Stimulated activated effector memory CD8-positive, alpha-beta T cell treated with anti-CD3 and anti-CD28 coated beads, Interleukin-12 subunit alpha, Interleukin-12 subunit beta, amount 100 ng/mL, for 72 hours (primary cell): Measurements from ENCODE around the gene BIRC6.

Experiments used
- ATAC-seq: fragments of 150-1000 bp; cut with Tn5 transposase; 2 replicates; pipeline ENCODE4 v1.10.0; 2021
- DNase-seq, 2 donors: peaks; one replicate each; pipeline ENCODE4 v3.0.0; 2021 to 2022; ENCODE audit warnings: low spot score in 2 of 2
- H3K27ac Mint-ChIP-seq: one replicate; pipeline ENCODE4 v1.8.0; 2022; ENCODE audit warnings: mild to moderate bottlenecking, mixed read lengths
- H3K36me3 Mint-ChIP-seq: one replicate; pipeline ENCODE4 v1.8.0; 2022; ENCODE audit warnings: mild to moderate bottlenecking, mixed read lengths
- H3K4me1 Mint-ChIP-seq: one replicate; pipeline ENCODE4 v1.8.0; 2022; ENCODE audit warnings: mixed read lengths
- H3K4me3 Mint-ChIP-seq: one replicate; pipeline ENCODE4 v1.8.0; 2022; ENCODE audit warnings: mild to moderate bottlenecking, mixed read lengths
- H3K9me3 Mint-ChIP-seq: one replicate; pipeline ENCODE4 v1.8.0; 2022; ENCODE audit warnings: mixed read lengths

The BIRC6 gene

DNA sequence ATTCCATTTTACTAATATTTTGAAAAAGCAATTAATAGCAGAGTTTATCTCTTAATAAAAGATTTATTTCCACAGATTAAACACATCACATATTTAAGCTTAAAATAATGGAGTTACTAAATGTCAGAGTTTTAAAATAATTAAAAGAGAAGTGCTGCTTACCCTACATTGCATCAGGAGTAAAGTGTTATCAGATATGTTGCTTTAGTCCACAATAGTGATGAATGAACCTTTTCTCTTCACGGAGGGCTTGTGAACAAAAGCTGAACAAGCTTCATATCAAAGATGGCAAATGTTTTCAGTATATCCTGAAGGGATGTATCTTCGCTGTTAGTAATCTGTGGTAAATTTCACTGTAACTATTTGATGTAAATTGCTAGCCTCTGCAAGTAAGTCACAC lies 201.7 kb downstream of the BIRC6 start:
- no peak for DNase-seq
- Mint-ChIP-seq H3K27ac (no peak overlapping the region), H3K9me3 (no peaks in the 10 kb centered on the region), H3K4me1 (no peaks in the 10 kb centered on the region), H3K4me3 (no peak overlapping the region), H3K36me3 (peaks cover 71% of the 10 kb centered on the region)
- ATAC-seq, result no peak

DNA sequence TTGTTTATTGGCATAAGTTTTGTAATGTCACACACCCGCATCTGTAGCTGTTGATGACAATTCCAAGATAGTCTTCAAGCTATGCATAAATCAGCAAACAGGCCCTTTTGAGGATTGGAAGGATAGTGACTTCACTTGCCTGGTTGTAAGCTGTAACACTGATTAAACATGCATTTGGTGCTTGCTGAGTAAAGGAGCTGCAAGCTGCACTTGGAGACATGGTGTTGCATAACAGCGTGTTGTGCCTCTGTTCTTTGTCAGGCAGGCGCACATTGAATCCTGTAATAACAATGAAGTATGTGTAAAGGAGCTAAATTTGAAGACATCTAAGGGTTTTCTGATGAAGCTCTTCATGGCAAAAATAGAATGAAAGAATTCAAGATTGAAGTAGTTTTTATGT lies 202.3 kb downstream of the BIRC6 start:
- no peaks in the 10 kb centered on the region for H3K9me3 Mint-ChIP-seq
- H3K4me1 Mint-ChIP-seq, result peaks cover 2% of the 10 kb centered on the region
- H3K27ac Mint-ChIP-seq, result no peak overlapping the region
- H3K4me3 Mint-ChIP-seq, result no peak overlapping the region
- no peak for ATAC-seq
- no peak for DNase-seq
- H3K36me3 Mint-ChIP-seq, result peaks cover 65% of the 10 kb centered on the region

DNA sequence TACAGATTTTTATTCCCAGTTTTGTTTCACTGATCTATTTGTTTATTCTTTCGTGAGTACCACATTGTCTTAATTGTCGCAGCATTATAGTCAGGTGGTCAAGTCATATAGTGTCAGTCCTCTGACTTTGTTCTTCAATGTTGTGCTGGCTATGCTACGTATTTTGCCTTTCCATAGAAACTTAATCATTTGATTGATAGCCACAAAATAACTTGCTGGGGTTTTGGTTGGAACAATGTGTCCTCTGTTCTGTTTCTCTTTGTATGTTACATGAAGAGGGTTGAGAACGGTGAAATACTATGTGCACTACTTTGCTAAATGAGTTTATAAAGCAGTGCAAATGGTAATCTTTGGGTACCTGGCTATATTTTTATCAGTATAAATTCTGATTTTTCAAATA lies 206.1 kb downstream of the BIRC6 start:
- H3K27ac Mint-ChIP-seq, result no peak overlapping the region
- peaks cover 72% of the 10 kb centered on the region for H3K36me3 Mint-ChIP-seq

DNA sequence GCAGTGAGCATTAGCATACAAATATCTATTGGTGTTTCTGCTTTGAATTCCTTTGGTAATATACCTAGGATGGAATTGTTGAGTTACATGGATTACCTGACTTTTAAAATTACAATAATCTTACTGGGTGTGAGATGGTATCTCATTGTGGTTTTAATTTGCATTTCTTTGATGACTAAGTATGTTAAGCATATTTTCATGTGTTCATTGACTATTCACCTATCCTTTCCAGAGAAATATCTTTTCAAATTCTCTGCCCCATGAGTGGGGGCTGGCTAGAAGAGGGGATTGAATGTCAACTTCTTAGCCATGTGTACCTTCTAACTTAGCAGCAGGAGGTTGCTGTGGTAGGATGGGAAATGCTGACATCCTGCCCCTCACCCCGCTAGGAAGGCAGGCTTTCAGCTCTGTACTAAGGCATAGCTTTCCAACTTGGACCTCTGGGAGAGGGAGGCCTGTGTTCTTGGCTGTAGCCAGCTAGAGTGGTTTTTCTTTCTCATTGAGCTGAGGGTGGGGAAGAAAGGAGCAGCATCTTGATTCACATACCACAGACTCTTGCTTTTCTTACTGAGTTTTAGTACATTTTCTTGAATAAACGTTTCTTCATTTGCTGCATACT lies 207.7 kb downstream of the BIRC6 start:
- no peaks in the 10 kb centered on the region for H3K9me3 Mint-ChIP-seq
- peaks cover 69% of the 10 kb centered on the region for H3K36me3 Mint-ChIP-seq
- peak; percentile 31 for ATAC-seq
- no peak for DNase-seq
- H3K4me3 Mint-ChIP-seq, result no peak overlapping the region
- no peak overlapping the region for H3K27ac Mint-ChIP-seq
- H3K4me1 Mint-ChIP-seq, result peaks cover 5% of the 10 kb centered on the region

More for the DNA sequence above, 206.1 kb downstream of the BIRC6 start:
- Mint-ChIP-seq H3K4me3 (no peak overlapping the region), H3K9me3 (no peaks in the 10 kb centered on the region), H3K4me1 (peaks cover 5% of the 10 kb centered on the region)
- no peak for DNase-seq
- no peak for ATAC-seq

DNA sequence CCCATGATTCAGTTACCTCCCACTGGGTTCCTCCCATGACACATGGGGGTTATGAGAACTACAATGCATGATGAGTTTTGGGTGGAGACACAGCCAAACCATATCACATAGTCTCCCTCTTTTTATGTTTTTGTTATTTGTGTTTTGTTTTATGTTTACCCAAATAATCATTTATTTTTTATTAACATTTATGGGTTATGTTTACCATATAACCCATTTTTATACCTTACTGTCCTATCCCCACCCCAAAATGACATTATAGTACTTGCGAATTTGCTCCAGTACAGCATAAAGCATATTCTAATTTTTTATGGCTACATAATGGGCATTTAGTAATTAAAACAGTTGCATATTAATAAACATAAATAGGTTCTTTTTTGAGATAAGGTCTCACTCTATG lies 209.1 kb downstream of the BIRC6 start:
- Mint-ChIP-seq H3K36me3 (peaks cover 57% of the 10 kb centered on the region), H3K4me3 (no peak overlapping the region), H3K4me1 (peaks cover 7% of the 10 kb centered on the region), H3K27ac (no peak overlapping the region), H3K9me3 (no peaks in the 10 kb centered on the region)
- no peak for DNase-seq
- no peak for ATAC-seq

DNA sequence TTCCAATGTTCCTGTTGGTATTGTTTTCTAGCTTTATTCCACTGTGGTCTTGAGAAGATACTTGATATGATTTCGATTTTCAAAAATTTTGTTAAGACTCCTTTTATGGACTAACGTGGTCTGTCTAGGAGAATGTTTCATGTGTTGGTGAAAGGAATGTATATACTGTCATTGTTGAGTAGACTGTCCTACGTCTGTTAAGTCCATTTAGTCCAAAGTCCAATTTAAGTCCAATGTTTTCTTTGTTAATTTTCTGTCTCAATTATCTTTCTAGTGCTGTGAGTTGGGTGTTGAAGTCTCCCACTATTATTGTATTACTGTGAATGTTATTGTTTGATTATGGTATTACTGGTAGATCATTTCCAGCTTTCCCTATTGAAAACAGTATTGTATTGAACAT lies 215.2 kb downstream of the BIRC6 start:
- H3K4me3 Mint-ChIP-seq, result no peak overlapping the region
- peaks cover 44% of the 10 kb centered on the region for H3K36me3 Mint-ChIP-seq
- no peaks in the 10 kb centered on the region for H3K9me3 Mint-ChIP-seq
- no peak overlapping the region for H3K27ac Mint-ChIP-seq
- no peak for ATAC-seq
- DNase-seq, result no peak
- H3K4me1 Mint-ChIP-seq, result peaks cover 25% of the 10 kb centered on the region

DNA sequence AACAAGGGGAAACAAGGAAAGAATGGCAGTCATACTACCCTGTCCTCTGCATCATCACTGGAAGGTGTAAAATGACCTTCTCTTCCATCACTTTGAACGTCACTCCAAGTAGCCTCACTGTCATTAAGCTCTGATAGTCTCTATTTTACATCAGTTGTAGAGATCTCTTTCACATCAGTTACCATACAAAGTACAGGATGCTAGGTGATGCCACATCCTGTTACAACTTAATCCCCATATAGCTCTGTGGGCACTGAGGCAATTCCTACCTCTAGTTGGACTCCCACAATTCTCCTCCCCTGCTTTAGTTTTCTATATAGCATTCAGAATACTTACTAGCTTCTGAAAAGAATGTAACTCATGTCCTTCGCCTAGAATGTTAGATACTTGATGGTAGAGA lies 215.9 kb downstream of the BIRC6 start:
- Mint-ChIP-seq H3K4me3 (no peak overlapping the region), H3K9me3 (no peaks in the 10 kb centered on the region), H3K4me1 (peaks cover 25% of the 10 kb centered on the region), H3K36me3 (peaks cover 44% of the 10 kb centered on the region), H3K27ac (no peak overlapping the region)
- no peak for DNase-seq
- ATAC-seq, result peak; percentile 57

DNA sequence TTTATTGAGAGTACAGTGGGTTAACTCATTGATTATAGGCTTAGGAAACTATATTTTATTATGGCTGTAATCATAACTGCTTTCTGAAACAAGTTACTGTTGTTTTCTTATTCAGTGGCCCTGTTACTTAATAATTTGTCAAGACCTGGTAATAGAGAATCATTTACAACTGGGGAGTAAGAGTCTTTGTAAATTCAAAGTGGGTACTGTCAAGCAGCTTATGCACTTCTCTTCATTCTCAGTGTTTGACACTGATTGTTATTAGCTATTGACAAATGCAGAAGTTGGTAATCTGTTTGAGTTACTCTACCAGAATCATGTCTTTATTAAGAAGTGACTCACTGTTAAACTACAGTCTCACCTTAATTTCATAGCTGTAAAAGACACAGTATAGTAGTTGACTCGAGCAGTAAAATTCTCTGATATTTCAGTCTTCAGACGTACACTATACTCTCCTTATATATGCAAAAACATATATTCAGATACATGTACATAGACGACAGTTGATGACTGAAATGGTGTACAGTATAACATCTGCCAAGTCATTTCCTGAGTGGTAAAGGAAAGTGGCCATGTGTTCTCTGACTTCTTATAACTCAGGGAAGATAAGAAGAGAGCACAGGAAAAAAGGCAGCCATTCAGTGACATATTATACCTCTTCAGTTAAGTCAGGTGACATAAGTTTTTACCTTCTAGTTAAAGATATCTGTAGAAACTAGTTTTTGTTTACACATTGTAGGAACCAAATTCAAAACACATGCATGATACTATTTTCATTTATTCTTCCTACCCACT lies 235.0 kb downstream of the BIRC6 start:
- DNase-seq (no peak), ATAC-seq (peak; percentile 99)
- Mint-ChIP-seq H3K27ac (peak overlapping the region; percentile 61), H3K4me3 (no peak overlapping the region), H3K36me3 (peaks cover 43% of the 10 kb centered on the region), H3K4me1 (peaks cover 12% of the 10 kb centered on the region), H3K9me3 (no peaks in the 10 kb centered on the region)

DNA sequence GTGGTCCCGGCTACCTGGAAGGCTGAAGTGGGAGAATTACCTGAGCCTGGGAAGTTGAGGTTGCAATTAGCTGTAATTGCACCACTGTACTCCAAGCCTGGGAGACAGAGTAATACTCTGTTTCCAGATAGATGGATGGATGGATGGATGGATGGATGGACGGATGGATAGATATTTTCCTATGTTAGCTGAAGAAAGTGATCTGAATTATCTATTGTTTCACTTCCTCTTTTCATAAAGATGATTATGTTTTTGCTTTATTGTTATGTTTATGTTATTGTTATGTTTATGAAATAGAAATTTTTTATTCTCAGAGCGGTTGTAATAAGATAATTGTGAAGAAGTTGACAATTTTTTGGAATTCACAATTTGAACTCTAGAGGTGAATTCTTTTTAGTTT lies 237.8 kb downstream of the BIRC6 start:
- Mint-ChIP-seq H3K36me3 (peaks cover 60% of the 10 kb centered on the region), H3K4me3 (no peak overlapping the region), H3K4me1 (peaks cover 12% of the 10 kb centered on the region), H3K9me3 (no peaks in the 10 kb centered on the region), H3K27ac (peak overlapping the region; percentile 71)
- DNase-seq (no peak), ATAC-seq (no peak)

DNA sequence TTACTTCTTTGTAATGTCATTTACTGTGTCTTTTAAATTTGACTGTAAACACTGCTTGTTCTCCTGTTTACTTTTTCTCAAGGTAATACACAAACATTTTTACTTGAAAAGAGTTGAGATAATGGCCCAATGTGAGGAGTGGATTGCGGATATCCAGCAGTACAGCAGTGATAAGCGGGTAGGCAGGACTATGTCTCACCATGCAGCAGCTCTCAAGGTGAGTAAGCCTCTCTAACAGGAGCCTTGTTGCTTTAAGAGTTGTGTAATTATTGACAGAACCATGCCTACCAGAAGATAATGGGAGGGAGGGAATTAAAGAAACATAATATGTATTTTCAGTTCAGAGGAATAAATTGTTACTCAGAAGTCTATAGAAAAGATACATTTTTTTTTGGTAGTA lies 254.5 kb downstream of the BIRC6 start:
- Mint-ChIP-seq H3K27ac (no peak overlapping the region), H3K36me3 (peaks cover 100% of the 10 kb centered on the region), H3K4me3 (no peak overlapping the region), H3K9me3 (no peaks in the 10 kb centered on the region), H3K4me1 (no peaks in the 10 kb centered on the region)
- no peak for DNase-seq
- no peak for ATAC-seq

DNA sequence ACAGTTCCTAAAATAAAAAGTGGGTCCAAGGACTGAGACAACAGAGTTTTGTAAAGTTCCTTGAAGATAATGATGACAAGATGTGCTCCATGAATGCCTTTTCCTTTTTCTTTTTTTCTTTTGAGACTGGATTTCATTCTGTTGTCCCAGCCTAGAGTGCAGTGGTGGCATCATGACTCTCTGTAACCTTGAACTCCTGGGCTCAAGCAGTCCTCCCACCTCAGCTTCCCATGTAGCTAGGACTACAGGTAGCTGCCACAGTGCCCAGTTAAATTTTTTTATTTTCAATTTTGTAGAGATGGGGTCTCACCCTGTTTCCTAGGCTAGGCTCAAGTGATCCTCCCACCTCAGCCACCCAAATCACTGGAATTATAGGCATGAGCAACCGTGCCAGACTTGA lies 254.9 kb downstream of the BIRC6 start:
- ATAC-seq (no peak), DNase-seq (no peak)
- peaks cover 100% of the 10 kb centered on the region for H3K36me3 Mint-ChIP-seq
- H3K4me3 Mint-ChIP-seq, result no peak overlapping the region
- H3K9me3 Mint-ChIP-seq, result no peaks in the 10 kb centered on the region
- no peak overlapping the region for H3K27ac Mint-ChIP-seq
- no peaks in the 10 kb centered on the region for H3K4me1 Mint-ChIP-seq

DNA sequence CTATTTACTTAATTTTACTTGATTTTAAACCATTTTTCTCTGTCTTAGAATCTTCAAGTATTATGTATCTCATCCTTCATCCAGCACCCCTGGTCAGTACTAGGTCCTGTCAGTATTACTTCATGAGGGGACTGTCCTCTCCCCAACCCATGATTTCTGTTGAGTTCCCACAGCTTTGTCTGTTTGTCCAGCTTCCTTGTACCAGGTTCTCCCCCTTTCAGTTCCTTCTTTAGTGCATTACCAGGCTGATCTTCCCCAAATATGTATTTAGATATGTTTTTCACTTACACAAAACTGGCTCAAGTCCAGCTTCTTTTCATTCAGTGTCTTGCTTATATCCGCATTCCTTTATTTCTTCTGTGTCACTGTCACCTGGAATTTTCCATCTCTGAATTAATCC lies 257.3 kb downstream of the BIRC6 start:
- H3K27ac Mint-ChIP-seq, result peak overlapping the region; percentile 32
- no peaks in the 10 kb centered on the region for H3K9me3 Mint-ChIP-seq
- H3K4me3 Mint-ChIP-seq, result no peak overlapping the region
- no peaks in the 10 kb centered on the region for H3K4me1 Mint-ChIP-seq
- peaks cover 100% of the 10 kb centered on the region for H3K36me3 Mint-ChIP-seq
- DNase-seq, result no peak
- ATAC-seq, result no peak

DNA sequence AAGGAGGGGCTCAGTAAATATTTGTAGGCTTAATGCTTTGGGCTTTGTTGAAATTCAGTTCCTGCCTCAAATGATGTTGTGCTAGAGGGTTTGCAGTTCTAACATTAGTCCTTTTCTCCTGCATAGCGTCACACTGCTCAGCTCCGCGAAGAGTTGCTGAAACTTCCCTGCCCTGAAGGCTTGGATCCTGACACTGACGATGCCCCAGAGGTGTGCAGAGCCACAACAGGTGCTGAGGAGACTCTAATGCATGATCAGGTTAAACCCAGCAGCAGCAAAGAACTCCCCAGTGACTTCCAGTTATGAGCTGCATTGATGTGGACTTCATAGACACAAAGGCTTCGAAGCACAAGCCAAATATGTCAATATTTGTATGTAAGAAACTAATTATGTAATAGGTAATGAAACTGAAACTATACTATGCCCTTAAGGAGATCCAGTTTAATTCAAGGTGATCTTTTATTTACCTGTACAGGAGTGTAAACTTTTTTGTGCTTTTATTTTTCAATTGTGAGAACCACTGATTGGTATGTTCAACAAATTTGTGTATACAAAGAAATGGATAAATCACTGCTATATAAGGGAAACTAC lies 260.9 kb downstream of the BIRC6 start:
- Mint-ChIP-seq H3K9me3 (no peaks in the 10 kb centered on the region), H3K36me3 (peaks cover 95% of the 10 kb centered on the region), H3K27ac (peak overlapping the region; percentile 12), H3K4me1 (no peaks in the 10 kb centered on the region), H3K4me3 (no peak overlapping the region)
- DNase-seq (no peak), ATAC-seq (no peak)

DNA sequence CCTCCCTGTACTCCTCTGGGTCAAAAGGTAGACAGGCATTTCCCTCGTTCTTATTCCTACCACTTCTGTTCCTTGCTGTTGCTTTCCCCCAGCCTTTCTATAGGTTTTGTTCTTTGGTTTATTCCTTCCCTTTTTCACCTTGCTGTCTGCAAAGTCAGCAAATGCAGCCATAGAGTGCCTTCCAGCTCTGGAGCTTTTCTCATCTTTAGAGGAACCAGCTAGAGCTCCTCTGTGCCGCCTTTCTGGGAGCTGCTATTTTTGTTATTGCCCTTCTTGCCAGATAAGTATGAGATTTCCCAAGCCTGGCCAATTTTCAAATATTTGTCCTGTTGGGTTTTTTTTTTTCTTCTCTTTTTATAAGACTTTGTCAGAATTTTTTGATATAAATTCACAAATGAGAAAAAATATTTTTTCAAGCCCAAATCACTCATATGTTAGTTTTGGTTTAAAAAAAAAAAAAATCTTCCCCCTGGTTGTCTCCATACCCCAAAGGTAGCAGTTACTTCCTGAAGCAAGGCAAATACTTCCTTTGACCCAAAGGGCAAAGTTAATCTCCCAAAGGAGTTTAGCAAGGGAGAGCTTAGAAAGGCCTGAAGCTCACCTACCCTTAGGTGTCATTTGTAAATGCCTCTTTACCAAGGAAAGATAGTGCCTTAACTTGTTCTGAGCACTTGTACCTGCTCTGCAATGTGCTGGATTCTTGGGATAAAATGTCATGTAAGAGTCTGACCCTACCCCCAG lies 265.9 kb downstream of the BIRC6 start:
- Mint-ChIP-seq H3K4me1 (peaks cover 8% of the 10 kb centered on the region), H3K9me3 (no peaks in the 10 kb centered on the region), H3K36me3 (peaks cover 67% of the 10 kb centered on the region), H3K4me3 (no peak overlapping the region), H3K27ac (peak overlapping the region; percentile 3)
- ATAC-seq, result no peak
- no peak for DNase-seq

DNA sequence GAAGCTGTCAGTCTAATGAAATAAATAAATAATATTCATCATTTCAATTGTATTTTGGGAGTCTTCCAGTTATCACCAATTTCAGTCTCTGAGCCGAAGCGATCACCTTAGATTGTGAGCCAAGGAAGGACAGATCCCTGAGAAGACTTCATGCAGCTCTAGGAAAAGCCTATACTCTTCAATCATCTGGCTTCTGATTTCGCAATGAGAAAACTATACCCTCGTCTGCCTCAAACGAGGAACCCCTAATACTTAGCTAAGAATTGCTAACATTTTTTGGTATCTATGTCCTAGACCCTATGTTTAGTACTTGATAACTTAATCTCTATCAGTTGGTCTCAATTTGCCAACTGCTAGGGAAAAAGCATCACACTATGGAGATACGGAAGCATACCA lies 266.5 kb downstream of the BIRC6 start:
- Mint-ChIP-seq H3K4me1 (peaks cover 10% of the 10 kb centered on the region), H3K4me3 (no peak overlapping the region), H3K27ac (peak overlapping the region; percentile 3), H3K9me3 (no peaks in the 10 kb centered on the region), H3K36me3 (peaks cover 66% of the 10 kb centered on the region)
- ATAC-seq, result no peak
- DNase-seq, result no peak
